Measurements from ENCODE around the gene TBPL2.
A peak's percentile ranks its signal among the peaks of the same experiment; 100 is the strongest.
"Not testable (repeated sequence)": the region's sequence is repeated elsewhere in the genome, so short reads cannot be mapped to it uniquely, and the experiment has no call there.

The TBPL2 gene

GRCh38 chr14:55432628-55433027, 7.8 kb downstream of the TBPL2 start:
- H3K36me3 Mint-ChIP-seq (ENCODE audit: low read depth): no peaks in the 10 kb centered on the region
- H3K4me3 Mint-ChIP-seq: no peak overlapping the region
- intact Hi-C loops (cut with micrococcal nuclease): no loop called here
- H3K9me3 Mint-ChIP-seq: no peaks in the 10 kb centered on the region
- no peak overlapping the region for H3K27ac Mint-ChIP-seq
- H3K27me3 Mint-ChIP-seq: peaks cover 22% of the 10 kb centered on the region
- H3K4me1 Mint-ChIP-seq (ENCODE audit: low read depth): peaks cover 10% of the 10 kb centered on the region

- Mint-ChIP-seq H3K36me3 (ENCODE audit: low read depth) (no peaks in the 10 kb centered on the region), H3K27ac (no peak overlapping the region), H3K27me3 (peaks cover 13% of the 10 kb centered on the region), H3K9me3 (no peaks in the 10 kb centered on the region), H3K4me3 (no peak overlapping the region), H3K4me1 (ENCODE audit: low read depth) (peaks cover 11% of the 10 kb centered on the region)
- intact Hi-C loops (cut with micrococcal nuclease): loop anchor here (1.0 kb wide), 1 partner anchor 217 kb away; no protein-coding TSS in a partner anchor
These were observed 10.3 kb downstream of the TBPL2 start for GRCh38 chr14:55430024-55430690.

GRCh38 chr14:55427439-55427838, 13.0 kb downstream of the TBPL2 start:
- no peaks in the 10 kb centered on the region for H3K36me3 Mint-ChIP-seq (ENCODE audit: low read depth)
- no peak overlapping the region for H3K27ac Mint-ChIP-seq
- no peak overlapping the region for H3K4me3 Mint-ChIP-seq
- H3K9me3 Mint-ChIP-seq: no peaks in the 10 kb centered on the region
- H3K4me1 Mint-ChIP-seq (ENCODE audit: low read depth): peaks cover 6% of the 10 kb centered on the region
- peaks cover 10% of the 10 kb centered on the region for H3K27me3 Mint-ChIP-seq
- intact Hi-C loops (cut with micrococcal nuclease): no loop called here

- intact Hi-C loops (cut with micrococcal nuclease): no loop called here
- H3K4me3 Mint-ChIP-seq: no peak overlapping the region
- peaks cover 9% of the 10 kb centered on the region for H3K27me3 Mint-ChIP-seq
- H3K9me3 Mint-ChIP-seq: no peaks in the 10 kb centered on the region
- H3K36me3 Mint-ChIP-seq (ENCODE audit: low read depth): no peaks in the 10 kb centered on the region
- peaks cover 6% of the 10 kb centered on the region for H3K4me1 Mint-ChIP-seq (ENCODE audit: low read depth)
- H3K27ac Mint-ChIP-seq: no peak overlapping the region
These were observed 13.5 kb downstream of the TBPL2 start for GRCh38 chr14:55426891-55427290.

- Mint-ChIP-seq H3K4me3 (no peak overlapping the region), H3K27me3 (peaks cover 9% of the 10 kb centered on the region), H3K36me3 (ENCODE audit: low read depth) (no peaks in the 10 kb centered on the region), H3K27ac (no peak overlapping the region), H3K9me3 (no peaks in the 10 kb centered on the region), H3K4me1 (ENCODE audit: low read depth) (peaks cover 6% of the 10 kb centered on the region)
- intact Hi-C loops (cut with micrococcal nuclease): no loop called here
These were observed 15.3 kb downstream of the TBPL2 start for GRCh38 chr14:55425091-55425490.

GRCh38 chr14:55423969-55424368, 16.4 kb downstream of the TBPL2 start:
- H3K36me3 Mint-ChIP-seq (ENCODE audit: low read depth): no peaks in the 10 kb centered on the region
- no peaks in the 10 kb centered on the region for H3K9me3 Mint-ChIP-seq
- intact Hi-C loops (cut with micrococcal nuclease): no loop called here
- H3K27me3 Mint-ChIP-seq: peaks cover 9% of the 10 kb centered on the region
- no peak overlapping the region for H3K27ac Mint-ChIP-seq
- H3K4me3 Mint-ChIP-seq: no peak overlapping the region
- H3K4me1 Mint-ChIP-seq (ENCODE audit: low read depth): peaks cover 6% of the 10 kb centered on the region

GRCh38 chr14:55422338-55422737, 18.1 kb downstream of the TBPL2 start:
- H3K27ac Mint-ChIP-seq; H3K4me1 Mint-ChIP-seq (ENCODE audit: low read depth); H3K27me3 Mint-ChIP-seq; H3K9me3 Mint-ChIP-seq; H3K4me3 Mint-ChIP-seq; H3K36me3 Mint-ChIP-seq (ENCODE audit: low read depth); intact Hi-C loops (cut with micrococcal nuclease): not testable (repeated sequence)

GRCh38 chr14:55419663-55420062, 20.8 kb downstream of the TBPL2 start:
- Mint-ChIP-seq H3K27ac (no peak overlapping the region), H3K36me3 (ENCODE audit: low read depth) (no peaks in the 10 kb centered on the region), H3K4me3 (no peak overlapping the region), H3K4me1 (ENCODE audit: low read depth) (peaks cover under 1% of the 10 kb centered on the region), H3K9me3 (no peaks in the 10 kb centered on the region), H3K27me3 (peaks cover 10% of the 10 kb centered on the region)
- intact Hi-C loops (cut with micrococcal nuclease): no loop called here

- H3K27ac Mint-ChIP-seq: no peak overlapping the region
- intact Hi-C loops (cut with micrococcal nuclease): no loop called here
- H3K27me3 Mint-ChIP-seq: peaks cover 14% of the 10 kb centered on the region
- no peaks in the 10 kb centered on the region for H3K4me1 Mint-ChIP-seq (ENCODE audit: low read depth)
- H3K9me3 Mint-ChIP-seq: no peaks in the 10 kb centered on the region
- no peaks in the 10 kb centered on the region for H3K36me3 Mint-ChIP-seq (ENCODE audit: low read depth)
- H3K4me3 Mint-ChIP-seq: no peak overlapping the region
These were observed 22.0 kb downstream of the TBPL2 start for GRCh38 chr14:55418411-55418810.

GRCh38 chr14:55417955-55418354, 22.5 kb downstream of the TBPL2 start:
- Mint-ChIP-seq H3K27me3 (peaks cover 14% of the 10 kb centered on the region), H3K36me3 (ENCODE audit: low read depth) (no peaks in the 10 kb centered on the region), H3K9me3 (no peaks in the 10 kb centered on the region), H3K27ac (no peak overlapping the region), H3K4me1 (ENCODE audit: low read depth) (no peaks in the 10 kb centered on the region), H3K4me3 (no peak overlapping the region)
- intact Hi-C loops (cut with micrococcal nuclease): no loop called here

- Mint-ChIP-seq H3K4me3 (no peak overlapping the region), H3K36me3 (ENCODE audit: low read depth) (no peaks in the 10 kb centered on the region), H3K27ac (no peak overlapping the region), H3K27me3 (peaks cover 14% of the 10 kb centered on the region), H3K9me3 (no peaks in the 10 kb centered on the region), H3K4me1 (ENCODE audit: low read depth) (peaks cover 5% of the 10 kb centered on the region)
- intact Hi-C loops (cut with micrococcal nuclease): no loop called here
These were observed 23.6 kb downstream of the TBPL2 start for GRCh38 chr14:55416866-55417265.

- H3K36me3 Mint-ChIP-seq (ENCODE audit: low read depth): peaks cover 6% of the 10 kb centered on the region
- intact Hi-C loops (cut with micrococcal nuclease): no loop called here
- no peaks in the 10 kb centered on the region for H3K9me3 Mint-ChIP-seq
- peaks cover 14% of the 10 kb centered on the region for H3K27me3 Mint-ChIP-seq
- no peak overlapping the region for H3K4me3 Mint-ChIP-seq
- peaks cover 22% of the 10 kb centered on the region for H3K4me1 Mint-ChIP-seq (ENCODE audit: low read depth)
- H3K27ac Mint-ChIP-seq: no peak overlapping the region
These were observed 25.9 kb downstream of the TBPL2 start for GRCh38 chr14:55414551-55414950.

- H3K9me3 Mint-ChIP-seq: no peaks in the 10 kb centered on the region
- no peak overlapping the region for H3K4me3 Mint-ChIP-seq
- no peak overlapping the region for H3K27ac Mint-ChIP-seq
- peaks cover 14% of the 10 kb centered on the region for H3K27me3 Mint-ChIP-seq
- intact Hi-C loops (cut with micrococcal nuclease): no loop called here
- peaks cover 19% of the 10 kb centered on the region for H3K36me3 Mint-ChIP-seq (ENCODE audit: low read depth)
- peaks cover 39% of the 10 kb centered on the region for H3K4me1 Mint-ChIP-seq (ENCODE audit: low read depth)
These were observed 27.7 kb downstream of the TBPL2 start for GRCh38 chr14:55412676-55413075.

- Mint-ChIP-seq H3K27ac (peak within 1 kb of the TSS; percentile 90), H3K9me3 (no peaks in the 10 kb centered on the region), H3K4me1 (ENCODE audit: low read depth) (peaks cover 42% of the 10 kb centered on the region), H3K27me3 (peaks cover 9% of the 10 kb centered on the region), H3K4me3 (peak within 1 kb of the TSS; percentile 95), H3K36me3 (ENCODE audit: low read depth) (peaks cover 27% of the 10 kb centered on the region)
- intact Hi-C loops (cut with micrococcal nuclease): no loop called here
These were observed 28.7 kb downstream of the TBPL2 start, which contains the start of gene ATG14 for GRCh38 chr14:55411426-55412389. TSS of gene ATG14 (minus strand) at chr14:55411830. CDS start at chr14:55411822, 8 bp downstream.

All from dendritic cell treated with granulocyte-macrophage colony-stimulating factor and Interleukin-4, amounts not matched to agents 40 ng/mL and 50 ng/mL, for 4 days (primary cell).